CD14-positive monocyte (primary cell): ENCODE measurements around the gene CCDC97. TPM values are rescaled to one million over a fixed set of nuclear protein-coding genes. Genes with fewer than 3 reads are reported as not detected.
A peak's percentile ranks its signal among the peaks of the same experiment; 100 is the strongest.

ENCODE experiments used
- DNase-seq, 3 donors: peaks; one replicate each; pipeline ENCODE4 v3.0.0-alpha.2; 2011 to 2022
- H2AFZ ChIP-seq: 2 replicates; pipeline ENCODE4 v1.6.0; 2012; ENCODE audit warnings: mild to moderate bottlenecking, low read depth, low read length, inconsistent platforms; ENCODE audit not compliant: insufficient read depth, poor library complexity, severe bottlenecking
- H3K27ac ChIP-seq, 2 donors: 1 replicate in 1 of 2; 2 replicates in 1 of 2; pipeline ENCODE4 v1.5.1; 2012 to 2013; ENCODE audit warnings: low read length in 2 of 2, control low read depth in 1 of 2, inconsistent platforms in 1 of 2, low read depth in 1 of 2, mild to moderate bottlenecking in 1 of 2
- H3K27me3 ChIP-seq, 2 donors: one replicate each; pipeline versions ENCODE4 v1.6.0 to v1.6.1; 2011 to 2013; ENCODE audit warnings: low read length in 2 of 2; ENCODE audit not compliant: control insufficient read depth in 2 of 2, insufficient read depth in 2 of 2
- H3K36me3 ChIP-seq, 2 donors: replicated peaks in 1 of 2; 1 replicate in 1 of 2; 2 replicates in 1 of 2; pipeline versions ENCODE4 v1.5.1 to v1.6.1; 2012 to 2013; ENCODE audit warnings: low read length in 2 of 2, control low read depth in 1 of 2, inconsistent platforms in 1 of 2, mild to moderate bottlenecking in 1 of 2; ENCODE audit not compliant: insufficient read depth in 2 of 2, control insufficient read depth in 1 of 2
- H3K4me1 ChIP-seq, 2 donors: 1 replicate in 1 of 2; 2 replicates in 1 of 2; pipeline versions ENCODE4 v1.5.1 to v1.6.1; 2012 to 2013; ENCODE audit warnings: low read length in 2 of 2, control low read depth in 1 of 2, inconsistent platforms in 1 of 2, mild to moderate bottlenecking in 1 of 2, moderate library complexity in 1 of 2; ENCODE audit not compliant: insufficient read depth in 2 of 2, control insufficient read depth in 1 of 2
- H3K4me2 ChIP-seq: replicated peaks from 2 replicates; pipeline ENCODE3; 2012; ENCODE audit warnings: low read length, moderate library complexity, mild to moderate bottlenecking; ENCODE audit not compliant: poor library complexity, severe bottlenecking; ENCODE audit errors: extremely low read depth
- H3K4me3 ChIP-seq, 3 experiments: fragments of 200-600 bp in 1 of 3; sonication (generic) in 1 of 3; replicated peaks in 1 of 3; 1 replicate in 2 of 3; 2 replicates in 1 of 3; pipeline ENCODE4 v1.5.1; 2011 to 2013; ENCODE audit warnings: low read length in 3 of 3, mild to moderate bottlenecking in 3 of 3, control low read depth in 2 of 3, low read depth in 2 of 3, inconsistent platforms in 1 of 3, moderate library complexity in 1 of 3
- H3K79me2 ChIP-seq: 2 replicates; pipeline ENCODE4 v1.6.0; 2012; ENCODE audit warnings: mild to moderate bottlenecking, control low read depth, inconsistent platforms, low read length, moderate library complexity; ENCODE audit not compliant: insufficient read depth
- H3K9ac ChIP-seq: 2 replicates; pipeline ENCODE4 v1.6.0; 2017; ENCODE audit warnings: low read length, mild to moderate bottlenecking; ENCODE audit not compliant: insufficient read depth, poor library complexity, severe bottlenecking
- H3K9me3 ChIP-seq, 2 donors: replicated peaks in 1 of 2; 1 replicate in 1 of 2; 2 replicates in 1 of 2; pipeline versions ENCODE4 v1.5.1 to v1.6.1; 2012 to 2013; ENCODE audit warnings: low read length in 2 of 2, control low read depth in 1 of 2; ENCODE audit not compliant: control insufficient read depth in 1 of 2, insufficient read depth in 1 of 2
- H4K20me1 ChIP-seq: 2 replicates; pipeline ENCODE4 v1.6.0; 2012; ENCODE audit warnings: mild to moderate bottlenecking, low read length, control low read depth, moderate library complexity; ENCODE audit not compliant: insufficient read depth
- H3K27ac Mint-ChIP-seq, 7 donors: one replicate each; pipeline ENCODE4 v1.8.0; 2020; ENCODE audit warnings: mild to moderate bottlenecking in 7 of 7, mixed read lengths in 7 of 7, moderate library complexity in 6 of 7, inconsistent platforms in 2 of 7
- H3K27me3 Mint-ChIP-seq, 3 donors: one replicate each; pipeline ENCODE4 v1.8.0; 2021 to 2022; ENCODE audit warnings: low read depth in 3 of 3, mild to moderate bottlenecking in 3 of 3, mixed read lengths in 3 of 3, moderate library complexity in 3 of 3, inconsistent platforms in 1 of 3
- H3K36me3 Mint-ChIP-seq, 2 donors: one replicate each; pipeline ENCODE4 v1.8.0; 2020; ENCODE audit warnings: mixed read lengths in 2 of 2, inconsistent platforms in 1 of 2, mild to moderate bottlenecking in 1 of 2
- H3K4me1 Mint-ChIP-seq: one replicate; pipeline ENCODE4 v1.8.0; 2020; ENCODE audit warnings: mild to moderate bottlenecking, mixed read lengths
- H3K4me3 Mint-ChIP-seq, 2 donors: one replicate each; pipeline ENCODE4 v1.8.0; 2020; ENCODE audit warnings: mild to moderate bottlenecking in 2 of 2, mixed read lengths in 2 of 2, moderate library complexity in 1 of 2
- H3K9me3 Mint-ChIP-seq, 7 donors: one replicate each; pipeline ENCODE4 v1.8.0; 2020 to 2022; ENCODE audit warnings: mixed read lengths in 7 of 7, mild to moderate bottlenecking in 6 of 7, moderate library complexity in 6 of 7, inconsistent platforms in 2 of 7
- CTCF ChIP-seq: fragments of 200-600 bp; IDR thresholded peaks from one replicate; pipeline ENCODE4 v1.8.0; 2022; ENCODE audit warnings: antibody characterized with exemption, mild to moderate bottlenecking
- WGBS: methylation state at CpG from one replicate; pipeline ENCODE4 v1.1.5; 2013; ENCODE audit warnings: missing lambda C conversion rate; ENCODE audit not compliant: insufficient coverage; 5-methylcytosine and 5-hydroxymethylcytosine counted together
- intact Hi-C, 2 donors: fragments of 100-400 bp; cut with micrococcal nuclease; formaldehyde crosslinking; loops; one replicate each; pipeline versions ENCODE4 v1.15.0 to v1.15.1; 2023
- polyA plus RNA-seq, 3 donors: library from polyadenylated mRNA; depleted of rRNA in 1 of 3; unstranded in 2 of 3; stranded (reverse) in 1 of 3; fragments of 300-500 nt in 2 of 3; fragments of >200 nt in 1 of 3; fragmentation: Illumina TruSeq in 2 of 3; gene quantifications; 1 replicate in 2 of 3; 2 replicates in 1 of 3; pipeline ENCODE4 v1.2.3, GENCODE V29; 2012 to 2021

The CCDC97 gene
- polyA plus RNA-seq, 3 donors, result 6.1 to 13.0 (median 8.8) TPM

GRCh38 chr19:41359741-41360140 lies 49.8 kb downstream of the CCDC97 start:
- intact Hi-C loops, result loop anchor here (5.0 to 10.0 kb wide), 3 partner anchors 32 to 165 kb away; partner anchors contain the start of genes BCKDHA (in 1 of the 2) and EXOSC5 (in 1 of the 2)
- Mint-ChIP-seq H3K27ac (peak overlapping the region in 1 of 7 donors; percentile 80), H3K4me3 (no peak overlapping the region), H3K27me3 (no peaks in the 10 kb centered on the region), H3K4me1 (peaks cover 57% of the 10 kb centered on the region), H3K36me3 (peaks cover 14 to 34% of the 10 kb centered on the region in 2 donors), H3K9me3 (no peaks in the 10 kb centered on the region)
- no peak for DNase-seq
- TF ChIP-seq CTCF, result no peak
- Histone ChIP-seq H3K9ac (no peak overlapping the region), H3K27me3 (no peaks in the 10 kb centered on the region), H2AFZ (no peak overlapping the region), H4K20me1 (no peaks in the 10 kb centered on the region), H3K9me3 (no peaks in the 10 kb centered on the region), H3K27ac (no peak overlapping the region), H3K4me2 (no peak overlapping the region), H3K4me1 (peaks cover 56 to 59% of the 10 kb centered on the region in 2 donors), H3K36me3 (peaks cover 0 to 6% of the 10 kb centered on the region in 2 donors), H3K79me2 (peaks cover 24% of the 10 kb centered on the region), H3K4me3 (no peak overlapping the region)
- WGBS, result 83% methylated on average over 1 of the region's 1 CpG

GRCh38 chr19:41362143-41362847 lies 52.3 kb downstream of the CCDC97 start:
- H4K20me1 ChIP-seq, result no peaks in the 10 kb centered on the region
- intact Hi-C loops, result loop anchor here (5.0 kb wide), 2 partner anchors 35 kb away; partner anchors contain the start of genes BCKDHA (in 1 of the 2) and EXOSC5 (in 1 of the 2)
- no peaks in the 10 kb centered on the region for H3K9me3 ChIP-seq
- Mint-ChIP-seq H3K4me3 (no peak overlapping the region), H3K4me1 (peaks cover 50% of the 10 kb centered on the region), H3K27me3 (peaks cover 0 to 2% (median 0%) of the 10 kb centered on the region in 3 donors), H3K9me3 (peaks cover 0 to 2% (median 0%) of the 10 kb centered on the region in 7 donors), H3K36me3 (peaks cover 6 to 19% of the 10 kb centered on the region in 2 donors), H3K27ac (peak overlapping the region in 3 of 7 donors; percentile 30 to 99 (median 96))
- WGBS, result 75% methylated on average over 2 of the region's 10 CpGs
- H3K79me2 ChIP-seq, result peaks cover 41% of the 10 kb centered on the region
- no peak for TF ChIP-seq CTCF
- H3K9ac ChIP-seq, result no peak overlapping the region
- H3K4me1 ChIP-seq, result peaks cover 56 to 59% of the 10 kb centered on the region in 2 donors
- H3K27ac ChIP-seq, result peak overlapping the region in 1 of 2 donors; percentile 97
- no peak overlapping the region for H3K4me2 ChIP-seq
- H3K36me3 ChIP-seq, result peaks cover 0 to 6% of the 10 kb centered on the region in 2 donors
- no peak overlapping the region for H3K4me3 ChIP-seq
- no peak overlapping the region for H2AFZ ChIP-seq
- H3K27me3 ChIP-seq, result no peaks in the 10 kb centered on the region
- DNase-seq, result no peak
